RWPE1 (cell line): ENCODE results near the gene TMCO1.
A peak's percentile ranks its signal among the peaks of the same experiment; 100 is the strongest.
"Not testable (repeated sequence)": the region's sequence is repeated elsewhere in the genome, so short reads cannot be mapped to it uniquely, and the experiment has no call there.

Experiments used
- CTCF ChIA-PET: fragments of 350-600 bp; sonication (Branson Sonifier 250); formaldehyde crosslinking; extraction: SDS; loops from one replicate; lab custom pipeline; 2021; lab: Yijun Ruan, JAX
- POLR2A ChIA-PET: fragments of 400-600 bp; formaldehyde crosslinking; extraction: SDS; loops from one replicate; lab custom pipeline; 2020; ENCODE audit warnings: antibody characterized with exemption; ENCODE audit not compliant: low non-redundant PET; lab: Yijun Ruan, JAX
- DNase-seq: peaks from one replicate; pipeline ENCODE4 v3.0.0; 2012; ENCODE audit warnings: low spot score
- H3K27ac ChIP-seq: fragments of 450-650 bp; 2 replicates; pipeline ENCODE4 v1.5.1; 2017
- CTCF ChIP-seq: fragments of 450-650 bp; conservative IDR thresholded peaks from 2 replicates; pipeline ENCODE4 v1.5.1; 2017; ENCODE audit warnings: low read depth, mild to moderate bottlenecking

The TMCO1 gene

GRCh38 chr1:165703648-165704047 is 65.0 kb downstream of the TMCO1 start:
- ChIA-PET POLR2A (no interaction called here), CTCF (interaction anchor here (0.6 kb wide), 2 partner anchors 52 to 1390 kb away, joined by 3 read pairs; no protein-coding TSS in a partner anchor)
- H3K27ac ChIP-seq: no peak overlapping the region
- DNase-seq: no peak
- no peak for TF ChIP-seq CTCF

- POLR2A ChIA-PET, DNase-seq, H3K27ac ChIP-seq, CTCF ChIA-PET: not testable (repeated sequence)
Measured at GRCh38 chr1:165701922-165702321, 66.7 kb downstream of the TMCO1 start.

- POLR2A ChIA-PET: no interaction called here
- CTCF ChIA-PET: interaction anchor here (0.7 kb wide), 2 partner anchors 9 to 18 kb away, joined by 4 to 5 read pairs; no protein-coding TSS in a partner anchor
- TF ChIP-seq CTCF: no peak
- H3K27ac ChIP-seq: no peak overlapping the region
- no peak for DNase-seq
Measured at GRCh38 chr1:165699577-165699976, 69.1 kb downstream of the TMCO1 start.

GRCh38 chr1:165698761-165699052 is 70.0 kb downstream of the TMCO1 start:
- ChIA-PET CTCF (interaction anchor here (0.7 to 0.8 kb wide), 3 partner anchors 10 to 995 kb away, joined by 3 to 5 read pairs (median 3); no protein-coding TSS in a partner anchor), POLR2A (interaction anchor here (0.8 kb wide), 1 partner anchor 66 kb away, joined by 3 read pairs; no protein-coding TSS in a partner anchor)
- DNase-seq: no peak
- TF ChIP-seq CTCF: no peak
- H3K27ac ChIP-seq: peak overlapping the region; percentile 96

- CTCF ChIA-PET: interaction anchor here (0.6 to 0.8 kb wide), 6 partner anchors 11 to 899 kb away, joined by 3 to 6 read pairs (median 3); no protein-coding TSS in a partner anchor
- peak within 1 kb of the TSS; percentile 96 for H3K27ac ChIP-seq
- POLR2A ChIA-PET: interaction anchor here (0.8 kb wide), 1 partner anchor 66 kb away, joined by 3 read pairs; no protein-coding TSS in a partner anchor
- TF ChIP-seq CTCF: peak; percentile 52
- DNase-seq: peak; percentile 80
Measured at GRCh38 chr1:165697881-165698760, 70.5 kb downstream of the TMCO1 start, which contains the start of gene ALDH9A1. Gene ALDH9A1 (minus strand): TSS chr1:165698562. CDS start chr1:165698558, 4 bp downstream.

- no peak for TF ChIP-seq CTCF
- ChIA-PET CTCF (interaction anchor here (0.6 to 0.8 kb wide), 5 partner anchors 28 to 900 kb away, joined by 3 to 6 read pairs (median 3); no protein-coding TSS in a partner anchor), POLR2A (no interaction called here)
- peak overlapping the region; percentile 96 for H3K27ac ChIP-seq
- DNase-seq: peak; percentile 14
Measured at GRCh38 chr1:165697491-165697880, 71.2 kb downstream of the TMCO1 start.
